Esophagus muscularis mucosa (tissue), 4 donors: ENCODE results near the gene USP32.

Source experiments
- EP300 ChIP-seq: sonication (generic); formaldehyde crosslinking; IDR thresholded peaks from one replicate; pipeline ENCODE4 v1.6.1; 2017; ENCODE audit warnings: antibody characterized with exemption
- POLR2A ChIP-seq: fragments of 450-650 bp; IDR thresholded peaks from one replicate; pipeline ENCODE4 v1.6.1; 2017; ENCODE audit warnings: antibody characterized with exemption, moderate library complexity, mild to moderate bottlenecking, low read depth
- POLR2AphosphoS5 ChIP-seq, 2 donors: sonication (generic); formaldehyde crosslinking; IDR thresholded peaks; one replicate each; pipeline ENCODE4 v1.6.1; 2017; ENCODE audit warnings: antibody characterized with exemption in 2 of 2
- TF ChIP-seq, protein P1 (sequence below), 3 experiments: fragments of 200-600 bp in 2 of 3; fragments of 450-650 bp in 1 of 3; sonication (generic) in 2 of 3; IDR thresholded peaks; one replicate each; pipeline ENCODE4 v1.5.1; 2017 to 2019; ENCODE audit warnings: antibody characterized with exemption in 3 of 3, mild to moderate bottlenecking in 2 of 3, moderate library complexity in 1 of 3

DNA sequence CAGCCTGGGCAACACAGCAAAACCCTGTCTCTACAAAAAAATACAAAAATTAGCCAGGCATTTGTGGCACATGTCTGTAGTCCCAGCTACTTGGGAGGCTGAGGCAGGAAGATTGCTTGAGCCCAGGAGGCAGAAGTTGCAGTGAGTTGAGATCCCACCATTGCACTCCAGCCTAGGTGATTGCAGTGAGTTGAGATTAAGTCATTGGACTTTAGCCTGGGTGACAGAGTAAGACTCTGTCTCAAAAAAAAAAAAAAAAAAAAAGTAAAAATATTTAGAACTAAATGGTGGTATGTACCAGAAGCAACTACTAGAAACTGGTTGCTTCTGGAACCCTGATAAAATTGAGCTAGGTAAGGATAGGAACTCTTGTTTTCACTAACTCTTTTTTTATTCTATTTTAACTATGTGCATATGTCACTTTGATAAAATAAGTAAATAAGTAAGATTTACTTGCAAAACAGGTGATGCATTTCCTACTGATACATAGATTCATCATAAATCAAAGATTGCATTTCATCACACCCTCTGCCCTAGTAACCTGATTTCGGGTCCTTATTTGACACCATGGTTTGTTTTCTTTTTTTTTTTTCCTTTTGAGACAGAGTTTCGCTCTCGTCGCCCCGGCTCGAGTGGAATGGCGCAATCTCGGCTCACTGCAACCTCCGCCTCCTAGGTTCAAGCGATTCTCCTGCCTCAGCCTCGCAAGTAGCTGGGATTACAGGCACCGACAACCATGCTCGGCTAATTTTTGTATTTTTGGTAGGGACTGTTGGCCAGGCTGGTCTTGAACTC is 66.0 kb downstream of the USP32 start:
- TF ChIP-seq POLR2A (no peak), EP300 (no peak), POLR2AphosphoS5 (IDR thresholded peaks at IDR 0.05) (no peak)
- TF ChIP-seq, protein P1, sequence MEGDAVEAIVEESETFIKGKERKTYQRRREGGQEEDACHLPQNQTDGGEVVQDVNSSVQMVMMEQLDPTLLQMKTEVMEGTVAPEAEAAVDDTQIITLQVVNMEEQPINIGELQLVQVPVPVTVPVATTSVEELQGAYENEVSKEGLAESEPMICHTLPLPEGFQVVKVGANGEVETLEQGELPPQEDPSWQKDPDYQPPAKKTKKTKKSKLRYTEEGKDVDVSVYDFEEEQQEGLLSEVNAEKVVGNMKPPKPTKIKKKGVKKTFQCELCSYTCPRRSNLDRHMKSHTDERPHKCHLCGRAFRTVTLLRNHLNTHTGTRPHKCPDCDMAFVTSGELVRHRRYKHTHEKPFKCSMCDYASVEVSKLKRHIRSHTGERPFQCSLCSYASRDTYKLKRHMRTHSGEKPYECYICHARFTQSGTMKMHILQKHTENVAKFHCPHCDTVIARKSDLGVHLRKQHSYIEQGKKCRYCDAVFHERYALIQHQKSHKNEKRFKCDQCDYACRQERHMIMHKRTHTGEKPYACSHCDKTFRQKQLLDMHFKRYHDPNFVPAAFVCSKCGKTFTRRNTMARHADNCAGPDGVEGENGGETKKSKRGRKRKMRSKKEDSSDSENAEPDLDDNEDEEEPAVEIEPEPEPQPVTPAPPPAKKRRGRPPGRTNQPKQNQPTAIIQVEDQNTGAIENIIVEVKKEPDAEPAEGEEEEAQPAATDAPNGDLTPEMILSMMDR (IDR thresholded peaks at IDR 0.05): no peak
